GM12873 (cell line): ENCODE results near the gene RIPOR2.

Experiments used
- CTCF ChIP-seq: IDR thresholded peaks from 2 replicates; pipeline ENCODE4 v1.5.1; 2012; ENCODE audit warnings: low read depth, mild to moderate bottlenecking, moderate library complexity, low read length, control low read depth; ENCODE audit not compliant: insufficient read depth; ENCODE audit errors: missing control alignments

Gene RIPOR2

GRCh38 chr6:24865161-24865560 lies 70.6 kb downstream of the RIPOR2 start:
- no peak for TF ChIP-seq CTCF

- TF ChIP-seq CTCF, result no peak
Measured at GRCh38 chr6:24864343-24864742, 71.4 kb downstream of the RIPOR2 start.

- TF ChIP-seq CTCF, result no peak
Measured at GRCh38 chr6:24861934-24862333, 73.8 kb downstream of the RIPOR2 start.

- TF ChIP-seq CTCF, result no peak
Measured at GRCh38 chr6:24859608-24860200, 76.1 kb downstream of the RIPOR2 start.

GRCh38 chr6:24859132-24859531 lies 76.6 kb downstream of the RIPOR2 start:
- TF ChIP-seq CTCF, result no peak

- no peak for TF ChIP-seq CTCF
Measured at GRCh38 chr6:24858177-24858653, 77.5 kb downstream of the RIPOR2 start.

- no peak for TF ChIP-seq CTCF
Measured at GRCh38 chr6:24856901-24857670, 78.7 kb downstream of the RIPOR2 start.
